HG02623 (cell line): ENCODE results near the gene SNCG.

Source experiments
- ATAC-seq: cut with Tn5 transposase; IDR thresholded peaks from one replicate; pipeline ENCODE4 v1.9.1; 2021; ENCODE audit warnings: moderate library complexity; ENCODE audit not compliant: unreplicated experiment

Gene SNCG

GRCh38 chr10:86960003-86960862 is 1.8 kb downstream of the SNCG start:
- peak; percentile 70 for ATAC-seq

GRCh38 chr10:86960863-86961434 is 2.5 kb downstream of the SNCG start:
- no peak for ATAC-seq

- no peak for ATAC-seq
Observed at GRCh38 chr10:86961481-86962091, 3.2 kb downstream of the SNCG start.

- no peak for ATAC-seq
Observed at GRCh38 chr10:86962136-86962980, 4.0 kb downstream of the SNCG start.

- ATAC-seq: no peak
Observed at GRCh38 chr10:86962981-86963310, 4.5 kb downstream of the SNCG start.

GRCh38 chr10:86963341-86963919 is 5.0 kb downstream of the SNCG start:
- no peak for ATAC-seq

GRCh38 chr10:86964061-86964846 is 5.9 kb downstream of the SNCG start:
- no peak for ATAC-seq

GRCh38 chr10:86964847-86965190 is 6.4 kb downstream of the SNCG start:
- ATAC-seq: no peak

- no peak for ATAC-seq
Observed at GRCh38 chr10:86965986-86966654, 7.7 kb downstream of the SNCG start.

GRCh38 chr10:86967481-86967941 is 9.1 kb downstream of the SNCG start:
- ATAC-seq: no peak

GRCh38 chr10:86968271-86968993 is 10.0 kb downstream of the SNCG start, which contains the start of gene ADIRF:
Gene ADIRF, plus strand, starts transcription at chr10:86968482. Its CDS starts 63 bp downstream, at chr10:86968545.
- ATAC-seq: no peak

- no peak for ATAC-seq
Observed at GRCh38 chr10:86968994-86969355, 10.6 kb downstream of the SNCG start.

GRCh38 chr10:86969421-86970041 is 11.1 kb downstream of the SNCG start:
- ATAC-seq: no peak

GRCh38 chr10:86970162-86970981 is 12.0 kb downstream of the SNCG start:
- no peak for ATAC-seq

GRCh38 chr10:86970982-86971231 is 12.5 kb downstream of the SNCG start:
- ATAC-seq: no peak

- ATAC-seq: peak; percentile 81
Observed at GRCh38 chr10:86971232-86971991, 13.0 kb downstream of the SNCG start.
